Measurements from ENCODE around the gene IRS1.

The IRS1 gene

DNA sequence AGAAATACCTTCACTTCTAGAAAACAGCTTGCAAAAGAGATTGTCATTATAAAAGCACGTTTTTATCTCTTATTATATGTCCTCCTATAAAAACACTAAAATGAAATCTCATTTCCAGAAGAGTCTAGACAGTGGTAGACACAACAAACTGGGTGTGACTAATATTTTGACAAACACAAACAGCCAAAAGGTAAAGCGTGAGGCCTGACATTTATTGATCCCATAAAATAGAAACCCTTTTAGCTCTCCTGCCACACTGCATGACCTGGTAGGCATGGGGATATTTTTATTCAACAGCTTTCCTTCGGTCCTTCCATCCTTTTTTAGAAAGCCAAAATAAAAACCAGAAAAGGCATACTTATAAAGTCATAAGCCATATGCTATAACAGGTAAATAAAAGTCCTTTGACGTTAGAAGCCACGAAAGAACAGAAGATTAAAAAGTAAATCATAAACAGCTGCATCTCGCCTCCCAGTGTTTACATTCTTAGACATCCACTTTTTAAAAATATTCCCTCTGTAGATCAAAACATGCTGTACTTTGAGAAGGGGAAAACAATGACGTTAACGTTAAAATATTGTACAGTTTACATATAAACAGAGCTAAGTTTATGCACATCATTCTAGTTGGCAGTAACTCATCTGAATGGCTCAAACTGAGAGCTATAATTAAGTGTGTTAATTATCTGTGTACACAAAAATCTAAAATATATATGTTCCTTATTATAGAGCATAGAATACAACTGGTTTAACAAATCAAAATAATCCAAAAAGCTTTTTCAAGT, 44.6 kb downstream of the IRS1 start:
- no peak for DNase-seq

DNA sequence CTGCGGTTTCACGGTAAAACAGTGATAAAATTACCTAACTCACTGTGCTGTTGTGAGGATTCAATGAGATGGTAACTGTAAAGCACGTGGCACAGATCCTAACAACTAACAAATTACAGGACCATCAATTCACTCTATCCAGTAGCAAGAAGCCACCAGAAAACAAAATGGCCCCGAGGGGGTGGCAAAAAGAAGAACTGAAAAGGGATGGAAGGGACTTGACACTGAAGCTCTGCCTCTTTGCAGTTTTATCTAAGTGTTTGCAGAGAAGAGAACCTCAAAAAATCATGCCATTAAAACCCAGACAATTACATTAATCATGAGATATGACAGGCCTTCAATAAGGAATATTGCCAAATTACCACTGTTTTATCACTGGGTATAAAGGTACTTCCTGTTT, 46.7 kb downstream of the IRS1 start:
- no peak for DNase-seq

DNA sequence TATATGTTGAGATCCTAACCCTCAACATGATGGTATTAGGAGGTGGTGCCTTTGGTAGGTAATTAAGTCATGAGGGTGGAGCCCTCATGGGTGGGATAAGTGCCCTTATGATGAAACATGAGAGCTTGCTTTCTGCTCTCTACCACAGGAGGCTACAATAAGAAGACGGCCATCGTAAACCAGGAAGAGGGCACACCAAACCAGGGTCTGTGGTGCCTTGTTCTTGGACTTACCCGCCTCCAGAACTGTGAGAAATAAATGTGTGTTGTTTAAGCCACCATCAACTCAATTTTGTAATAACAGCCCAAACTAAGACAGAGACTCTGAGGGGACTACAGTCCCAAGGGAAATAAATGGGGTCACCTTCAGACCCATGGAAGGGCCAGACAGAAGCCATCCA, 52.3 kb downstream of the IRS1 start:
- no peak for DNase-seq

DNA sequence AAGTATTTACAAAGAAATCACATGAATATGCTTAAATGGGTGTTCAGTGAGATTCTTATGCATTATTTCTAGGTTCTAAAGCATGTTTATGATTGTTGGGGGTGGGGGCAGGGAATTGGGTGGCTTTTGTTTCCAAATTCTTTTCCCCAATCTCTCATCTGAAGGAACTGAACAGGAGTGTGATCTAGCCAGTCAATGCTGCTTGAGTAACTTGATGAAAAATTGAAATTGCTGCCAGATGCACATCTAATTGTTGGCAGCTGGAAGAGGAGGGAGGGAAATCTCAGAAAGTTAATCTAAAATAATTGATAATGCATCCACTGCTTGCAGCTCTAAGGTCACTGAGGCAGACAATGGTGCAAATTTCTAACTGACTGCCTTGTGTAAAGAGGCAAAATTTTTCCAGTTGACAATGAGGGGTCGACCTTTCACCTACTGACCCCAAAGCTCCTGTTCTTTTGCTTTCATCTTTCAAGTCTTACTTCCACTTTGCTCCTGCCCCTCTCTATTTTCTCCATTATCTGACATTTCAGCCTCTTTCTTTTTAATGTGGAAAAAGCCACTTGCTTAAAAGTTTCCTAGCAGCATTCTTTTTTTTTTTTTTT, 53.3 kb downstream of the IRS1 start:
- DNase-seq, result no peak

DNA sequence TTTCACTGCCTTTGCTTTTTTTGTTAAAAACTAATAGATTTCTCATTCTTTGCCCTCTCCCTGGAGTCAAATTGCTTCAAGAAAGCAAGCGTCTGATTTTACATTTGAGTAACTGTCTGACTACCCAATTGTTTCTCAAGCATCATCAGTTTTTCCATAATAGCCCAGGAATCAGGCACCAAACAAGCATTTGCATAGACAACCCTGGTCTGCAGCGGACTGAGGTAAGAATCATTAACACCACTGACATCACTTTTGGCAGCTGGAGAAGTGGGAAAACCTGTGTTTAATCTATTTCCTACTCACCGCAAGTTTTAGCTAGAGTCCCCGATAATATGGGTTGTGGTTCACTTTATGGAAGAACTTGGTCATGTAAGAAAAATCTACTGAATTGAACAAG, 55.7 kb downstream of the IRS1 start:
- DNase-seq, result no peak

DNA sequence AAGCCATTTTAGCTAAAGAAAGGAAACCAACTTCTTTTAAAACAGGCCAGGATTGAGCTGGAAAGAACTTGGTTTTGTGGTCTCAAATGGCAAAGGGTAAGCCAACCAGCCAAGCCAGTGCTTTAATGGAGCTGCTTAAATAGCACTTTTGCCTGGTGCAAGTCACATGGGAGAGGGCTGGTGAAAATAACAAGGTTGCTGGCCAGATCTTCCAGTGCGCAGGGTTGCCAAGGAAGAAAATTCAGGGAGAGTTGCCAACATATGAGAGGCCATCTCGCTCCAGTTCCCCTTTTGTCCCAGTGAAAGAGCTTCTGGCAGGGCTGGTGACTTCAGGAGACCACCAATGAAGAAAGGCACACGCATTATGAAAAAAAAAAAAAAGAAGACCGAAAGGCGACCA, 57.3 kb downstream of the IRS1 start:
- DNase-seq, result no peak

DNA sequence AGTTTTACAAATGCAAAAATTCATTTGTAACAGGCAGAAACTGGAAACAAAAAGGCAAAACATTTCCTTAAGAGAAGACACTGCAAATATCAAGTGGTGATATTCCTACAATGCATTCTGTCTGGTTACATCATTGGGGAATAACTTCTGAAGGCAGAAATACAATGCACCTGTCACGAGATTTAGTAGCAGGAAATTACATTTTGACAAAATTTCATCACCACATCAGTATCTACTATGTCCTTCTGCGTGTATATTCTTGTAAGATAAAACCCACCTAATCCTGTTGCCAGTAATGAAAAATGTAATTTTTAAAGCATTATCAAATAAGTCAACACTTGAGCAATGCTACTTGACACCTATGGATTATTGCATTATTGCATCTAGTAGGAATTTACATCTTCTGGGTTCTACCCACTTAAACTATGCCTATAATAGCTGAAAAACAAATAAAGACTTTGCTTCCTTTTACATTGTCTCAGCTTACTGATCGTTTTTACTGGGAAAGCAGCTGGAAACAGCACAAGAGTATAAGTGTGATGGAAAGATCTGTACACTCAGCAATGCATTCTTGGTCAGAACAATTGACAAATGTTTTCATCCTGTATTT, 59.5 kb downstream of the IRS1 start:
- DNase-seq, result no peak

DNA sequence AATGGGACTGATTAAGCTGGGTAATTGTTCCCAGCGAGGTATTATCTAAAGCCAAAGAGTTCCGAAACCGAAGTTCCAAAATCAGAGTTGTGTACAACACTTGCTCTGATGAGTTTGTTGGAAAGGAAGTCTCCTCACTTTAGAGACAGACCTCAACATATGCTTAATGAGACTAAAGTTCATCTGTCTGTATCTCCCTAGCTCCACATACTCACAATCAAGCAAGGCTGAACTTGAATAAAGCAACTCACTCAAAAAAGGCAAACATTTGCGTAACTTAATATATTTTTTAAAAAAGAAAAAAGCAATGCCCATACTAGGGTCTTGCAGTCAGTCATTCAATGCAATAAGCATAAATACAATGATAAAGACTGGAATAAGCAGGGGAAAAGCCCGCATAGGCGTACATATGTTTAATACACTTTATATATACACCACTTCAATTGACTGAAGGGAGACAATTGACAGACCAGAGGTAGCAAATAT, 60.0 kb downstream of the IRS1 start:
- DNase-seq, result no peak

DNA sequence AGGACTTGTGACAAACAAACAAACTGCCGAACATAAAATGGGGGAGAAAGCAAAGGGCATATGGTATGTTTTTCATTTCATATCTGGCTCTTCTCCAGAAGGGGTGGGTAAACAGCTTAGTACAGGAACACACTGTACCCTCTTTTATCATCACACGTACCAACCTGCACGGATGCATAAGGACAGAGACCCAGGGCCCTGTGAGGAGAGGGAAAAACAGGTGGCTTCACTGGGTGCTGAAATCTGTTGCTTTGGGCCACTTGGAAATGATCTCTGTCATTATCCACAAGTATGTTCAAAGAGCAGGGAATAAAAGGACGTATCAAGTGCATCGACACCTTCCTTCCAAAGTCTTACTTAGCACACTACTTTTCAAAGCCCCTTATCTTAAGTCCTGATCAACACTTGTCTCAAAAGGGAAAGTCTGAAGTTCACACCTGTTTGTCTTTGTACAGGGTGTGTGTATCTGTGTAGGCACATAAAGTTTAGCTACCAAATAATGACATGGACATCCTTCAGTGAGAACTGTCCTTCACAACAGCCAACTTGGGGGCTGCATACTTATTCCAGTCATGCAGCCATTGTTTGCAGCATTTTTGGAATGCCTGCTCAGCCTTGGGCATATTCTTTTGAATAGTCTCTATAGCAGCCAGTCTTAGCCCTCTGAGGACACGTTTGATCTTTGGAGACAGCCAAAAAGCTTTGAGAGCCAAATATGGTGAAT, 60.6 kb downstream of the IRS1 start:
- DNase-seq, result no peak

DNA sequence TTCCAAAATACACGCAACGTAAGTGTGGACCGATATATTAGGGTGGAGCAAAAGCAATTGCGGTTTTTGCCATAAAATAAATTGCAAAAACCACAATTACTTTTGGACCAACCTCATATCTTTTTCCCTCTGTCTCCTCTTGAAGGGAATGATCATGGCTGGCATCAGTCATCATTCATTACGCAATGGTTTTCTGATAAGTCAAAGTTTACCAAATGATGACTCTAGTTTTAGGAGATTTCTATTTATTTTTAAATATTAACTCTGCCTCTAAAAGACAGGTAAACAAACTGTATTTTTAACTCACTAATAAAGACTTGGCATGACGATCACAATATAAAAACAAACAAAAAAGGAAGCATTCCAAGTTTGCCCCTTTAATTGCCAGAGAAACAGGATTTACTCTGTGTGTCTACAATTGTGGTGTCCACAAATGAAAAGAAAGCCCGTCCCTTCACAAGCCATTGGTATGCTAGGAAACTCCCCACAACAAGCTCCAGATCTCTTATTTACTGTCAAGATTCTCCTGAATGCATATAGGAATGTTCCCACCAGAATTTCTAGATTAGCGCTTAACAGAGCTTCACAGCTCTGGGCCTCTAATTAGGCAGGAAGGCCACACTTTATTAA, 61.3 kb downstream of the IRS1 start:
- no peak for DNase-seq

DNA sequence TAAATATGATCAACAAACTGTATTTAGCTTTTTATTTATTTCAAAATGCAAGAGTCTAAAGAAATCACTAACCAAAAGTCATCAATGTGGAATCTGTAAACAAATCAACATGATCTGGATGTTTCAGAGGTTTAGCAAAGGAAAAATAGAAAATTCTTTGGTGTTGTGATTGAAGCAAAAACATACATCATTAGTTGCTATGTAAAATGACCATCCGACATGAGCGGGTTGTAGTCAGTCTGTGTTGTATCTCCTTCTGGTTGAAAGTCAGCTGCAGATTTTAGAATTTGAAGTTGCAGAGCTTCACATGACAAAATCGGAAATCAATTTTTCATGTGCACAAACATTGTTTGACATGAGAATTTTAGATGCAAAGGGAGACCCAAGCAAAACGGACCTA, 63.2 kb downstream of the IRS1 start:
- DNase-seq, result no peak

DNA sequence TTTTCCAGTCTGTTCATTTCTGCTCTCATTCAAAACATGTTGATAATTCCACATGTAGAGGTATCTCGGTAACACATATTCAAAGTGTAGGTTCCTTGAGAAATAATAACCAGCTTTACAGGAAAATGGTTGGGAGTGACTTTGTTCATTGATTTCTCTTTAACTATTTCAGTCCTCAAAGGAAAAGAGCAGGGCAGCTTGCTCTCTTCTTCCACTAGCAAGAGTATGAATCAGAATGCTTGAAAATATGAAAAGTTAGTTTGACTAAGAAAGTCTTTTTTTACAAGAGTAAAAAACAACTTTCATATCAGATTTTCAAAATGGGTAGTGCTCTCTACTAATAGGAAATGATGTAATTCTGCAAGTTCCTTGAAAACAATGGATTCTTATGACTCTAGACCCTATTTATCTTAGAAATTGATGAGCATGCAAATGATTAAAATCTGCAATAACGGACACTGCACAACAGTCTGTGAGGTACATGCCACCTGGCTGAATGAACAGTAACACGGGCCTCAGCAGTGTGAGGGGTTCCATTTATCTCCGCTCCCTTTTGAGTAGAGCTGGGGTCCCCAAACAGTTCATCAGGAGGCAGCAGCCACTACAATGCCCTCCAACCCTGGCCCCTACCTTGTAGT, 65.6 kb downstream of the IRS1 start:
- DNase-seq, result no peak

DNA sequence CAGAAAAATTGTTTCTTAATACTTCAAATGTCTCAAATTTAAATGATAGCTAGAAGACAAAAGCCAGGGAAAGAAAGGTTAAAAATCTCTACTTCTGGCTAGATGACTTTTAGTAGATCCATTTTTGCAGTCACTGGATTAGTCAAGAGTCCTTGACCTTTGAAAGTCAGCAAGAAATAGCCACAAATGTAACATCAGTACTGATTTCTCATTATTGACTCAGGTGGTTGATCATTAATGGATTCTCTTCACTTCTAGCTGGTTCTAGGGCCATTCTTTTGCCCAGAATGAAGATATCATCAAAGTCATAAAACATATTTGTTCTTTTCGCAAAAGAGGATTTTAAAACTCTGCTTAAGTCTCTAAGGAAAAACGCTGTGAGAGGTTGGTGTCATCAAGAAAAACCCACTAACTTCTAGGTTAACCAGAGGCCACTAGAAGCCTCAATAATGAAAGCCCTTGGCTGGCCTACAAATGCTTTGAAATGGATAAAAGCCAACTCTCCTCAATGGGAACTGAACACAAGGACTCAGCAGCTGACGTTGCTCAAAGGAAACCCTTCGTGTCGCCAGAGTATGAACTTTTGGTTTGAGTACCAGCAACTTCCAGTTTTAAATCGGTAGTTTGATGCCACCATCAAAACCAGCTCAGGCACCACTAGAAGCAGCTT, 66.3 kb downstream of the IRS1 start:
- no peak for DNase-seq

DNA sequence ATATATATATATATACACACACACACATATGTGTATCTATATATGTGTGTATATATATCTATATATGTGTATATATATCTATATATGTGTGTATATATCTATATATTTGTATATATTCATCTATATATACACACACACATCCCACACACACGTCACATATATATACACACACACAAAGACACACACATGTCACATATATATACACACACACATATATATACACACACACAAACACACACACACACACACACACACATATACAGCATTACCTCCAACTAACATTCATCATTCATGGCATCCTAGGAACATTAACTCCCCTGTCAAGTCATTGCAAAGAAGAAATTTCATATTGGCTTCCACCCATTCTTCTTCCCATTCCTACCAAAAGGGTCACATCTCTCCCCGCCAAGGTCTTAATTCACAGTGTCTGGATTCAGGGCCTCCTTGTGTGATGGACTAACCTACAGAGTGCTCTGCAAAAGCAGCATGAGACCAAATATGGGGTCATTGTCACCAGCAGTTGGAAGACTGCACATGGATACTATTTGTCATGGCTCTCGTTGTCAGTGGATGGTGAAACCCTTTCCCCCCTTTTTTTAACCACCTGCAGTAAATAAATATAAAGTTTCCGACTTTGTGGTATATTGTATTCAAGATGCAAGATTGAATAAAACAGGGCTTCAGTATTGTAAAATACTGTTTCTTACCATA, 67.0 kb downstream of the IRS1 start:
- no peak for DNase-seq

DNA sequence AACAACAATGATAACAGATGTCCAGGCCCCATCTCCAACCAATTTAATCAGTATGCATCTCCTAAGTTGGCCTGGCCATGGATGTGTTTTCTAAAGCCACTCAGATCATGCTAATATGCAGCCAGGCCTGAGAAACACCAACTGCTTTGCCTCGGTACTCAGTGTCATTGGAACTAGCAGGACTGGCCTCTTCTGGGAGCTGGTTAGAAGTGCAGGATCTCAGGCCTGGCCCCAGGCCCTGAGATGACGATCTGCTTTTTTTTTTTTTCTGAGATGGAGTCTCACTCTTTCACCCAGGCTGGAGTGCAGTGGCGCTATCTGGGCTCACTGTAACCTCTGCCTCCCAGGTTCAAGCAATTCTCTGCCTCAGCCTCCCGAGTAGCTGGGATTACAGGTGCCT, 69.1 kb downstream of the IRS1 start:
- DNase-seq, result no peak

DNA sequence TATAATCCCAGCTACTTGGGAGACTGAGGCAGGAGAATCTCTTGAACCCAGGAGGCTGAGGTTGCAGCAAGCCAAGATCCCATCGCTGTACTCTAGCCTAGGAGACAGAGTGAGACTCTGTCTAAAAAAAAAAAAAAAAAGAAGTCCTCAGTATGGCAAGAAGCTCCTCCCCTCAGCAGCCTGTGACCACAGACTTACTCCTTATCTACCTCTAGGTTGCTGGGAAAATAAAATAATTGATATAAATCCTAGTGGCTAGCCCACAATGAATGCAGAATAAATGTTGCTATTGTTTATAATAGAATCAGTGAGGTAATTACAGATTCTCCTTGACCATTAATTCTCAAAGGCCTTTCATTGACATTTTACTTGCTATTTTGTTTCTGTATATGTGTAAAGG, 70.6 kb downstream of the IRS1 start:
- no peak for DNase-seq

DNA sequence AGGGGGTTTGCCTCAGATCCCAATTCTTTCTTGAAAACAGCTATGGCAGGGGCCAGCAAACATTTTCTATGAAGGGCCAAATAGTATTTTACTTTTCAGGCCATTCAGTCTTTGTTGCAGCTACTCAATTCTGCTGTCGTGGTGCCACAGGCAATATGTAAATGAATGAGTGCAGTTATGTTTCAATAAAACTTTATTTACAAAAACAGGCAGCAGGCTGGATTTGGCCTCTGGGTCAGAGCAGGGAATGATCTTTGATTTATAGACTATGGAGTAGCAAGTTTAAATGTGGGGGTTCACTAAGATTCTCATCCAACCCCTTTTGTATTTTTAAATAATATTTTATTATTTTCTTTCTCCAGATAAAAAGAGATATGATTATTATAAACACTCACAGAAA, 72.4 kb downstream of the IRS1 start:
- DNase-seq, result no peak

DNA sequence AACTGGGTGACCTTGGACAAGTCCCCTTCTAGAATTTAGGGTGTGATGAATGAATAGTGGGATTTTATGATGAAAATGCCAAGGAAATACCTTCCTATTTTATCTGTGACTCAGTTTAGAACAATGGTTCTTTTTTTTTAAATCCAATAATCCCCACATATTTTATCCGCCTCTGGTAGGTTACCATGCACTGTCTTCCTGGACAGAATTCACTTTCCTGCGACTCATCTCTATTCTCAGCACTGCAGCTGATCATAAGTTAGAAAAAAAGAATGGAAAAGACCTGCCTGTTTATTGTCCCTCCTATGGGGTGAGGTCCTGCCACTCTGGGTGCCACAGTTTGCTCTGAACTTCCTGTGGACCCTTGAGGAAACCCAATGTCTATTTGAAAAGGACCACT, 73.1 kb downstream of the IRS1 start:
- DNase-seq, result no peak

DNA sequence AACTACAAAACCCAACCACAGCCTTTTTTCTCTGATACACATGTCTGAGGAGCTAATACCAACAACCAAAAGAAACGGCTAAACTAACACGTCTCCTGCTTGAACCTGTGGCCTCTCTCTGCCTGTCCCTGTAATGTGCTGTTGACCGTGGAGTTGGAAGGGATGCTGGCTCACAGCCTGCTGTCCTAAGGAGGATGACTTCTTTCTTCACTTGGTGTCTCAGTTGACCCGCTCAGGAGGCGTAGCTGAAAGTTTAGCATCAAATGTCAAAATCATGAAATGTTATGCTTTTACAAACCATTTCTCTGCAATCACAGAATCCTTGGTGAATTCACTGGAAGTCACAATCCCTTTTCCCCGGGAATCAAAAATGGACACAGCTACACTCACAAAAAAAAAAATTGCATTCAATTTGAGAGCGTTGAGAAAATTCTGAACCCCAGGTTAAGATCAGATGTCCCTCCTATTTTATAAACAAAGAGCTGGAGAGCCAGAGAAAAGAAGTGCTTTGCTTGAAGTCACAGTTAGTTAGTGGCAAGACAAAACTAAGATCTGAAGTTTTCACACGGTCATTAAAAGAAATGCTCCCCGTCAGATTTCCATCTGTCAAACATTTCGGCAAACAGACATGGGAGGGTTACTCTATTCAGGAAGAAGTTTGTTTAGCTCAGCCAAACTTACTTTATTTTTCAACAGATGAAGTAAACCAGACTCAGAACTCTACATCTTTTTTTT, 74.3 kb downstream of the IRS1 start:
- no peak for DNase-seq

DNA sequence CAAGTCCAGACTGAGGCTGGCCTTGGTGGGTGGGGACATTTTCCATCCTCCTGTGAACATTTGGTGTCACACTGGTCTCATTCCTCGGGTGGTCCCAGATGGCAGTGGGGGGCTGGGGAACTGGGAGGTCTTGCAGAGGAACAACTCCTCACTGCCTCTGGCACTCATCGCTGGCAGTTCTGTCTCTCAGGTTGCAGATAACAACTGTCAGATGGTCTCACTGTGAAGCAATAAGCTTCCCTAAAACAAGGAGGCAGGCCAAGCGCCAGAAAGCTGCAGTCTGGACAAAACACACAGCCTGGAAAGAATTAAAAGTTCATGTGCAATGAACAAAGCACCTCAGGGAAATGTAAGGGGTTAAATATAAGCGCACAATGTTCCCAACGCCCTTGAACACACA, 78.1 kb downstream of the IRS1 start:
- no peak for DNase-seq

DNA sequence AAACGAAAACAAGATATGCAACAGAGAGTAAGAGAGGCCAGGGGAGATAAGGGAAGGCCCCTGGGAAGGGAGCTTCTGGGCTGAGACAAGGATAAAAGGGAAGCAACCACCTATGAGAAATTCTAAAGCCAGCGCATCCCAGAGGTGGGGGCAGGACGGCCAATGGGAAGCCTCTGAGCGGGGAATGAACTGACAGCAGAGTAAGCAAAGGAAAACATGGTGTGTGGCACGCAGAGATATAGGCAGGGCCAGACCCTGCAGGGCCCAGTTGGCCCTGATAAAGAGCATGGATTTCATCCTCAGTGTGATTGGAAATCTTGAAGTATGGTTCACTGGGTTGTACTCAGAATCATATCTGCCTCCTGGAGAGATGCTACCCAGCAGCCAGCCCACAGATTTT, 78.7 kb downstream of the IRS1 start:
- DNase-seq, result no peak
